HEK293 (cell line): Measurements from ENCODE around the gene DPPA5.
"Not testable (repeated sequence)": the region's sequence is repeated elsewhere in the genome, so short reads cannot be mapped to it uniquely, and the experiment has no call there.

Source experiments
- CTCF ChIA-PET: fragments of 350-600 bp; formaldehyde crosslinking; extraction: SDS; loops from one replicate; lab custom pipeline; 2021; ENCODE audit warnings: antibody characterized with exemption; lab: Yijun Ruan, JAX
- POLR2A ChIA-PET: fragments of 300-600 bp; formaldehyde crosslinking; extraction: SDS; loops from one replicate; lab custom pipeline; 2020; ENCODE audit warnings: antibody characterized with exemption, inconsistent platforms; lab: Yijun Ruan, JAX
- H3K27ac ChIP-seq: fragments of 200-500 bp; sonication (Bioruptor generic); 2 replicates; pipeline ENCODE4 v1.5.1; 2014; ENCODE audit warnings: low read depth, low read length, control low read depth, inconsistent platforms; ENCODE audit errors: extremely low read depth
- H3K36me3 ChIP-seq, 2 experiments: fragments of 200-500 bp in 1 of 2; sonication (Bioruptor generic) in 1 of 2; 1 replicate in 1 of 2; 2 replicates in 1 of 2; pipeline ENCODE4 v1.5.1; 2014 to 2017; ENCODE audit warnings: inconsistent platforms in 2 of 2, low read length in 2 of 2; ENCODE audit not compliant: control insufficient read depth in 2 of 2, insufficient read depth in 1 of 2
- H3K4me1 ChIP-seq: fragments of 200-500 bp; sonication (Bioruptor generic); 2 replicates; pipeline ENCODE4 v1.5.1; 2014; ENCODE audit warnings: mild to moderate bottlenecking, low read length, inconsistent platforms; ENCODE audit not compliant: control insufficient read depth, insufficient read depth
- H3K4me3 ChIP-seq: 2 replicates; pipeline ENCODE4 v1.5.1; 2011; ENCODE audit warnings: low read depth, mild to moderate bottlenecking, control low read depth, low read length, moderate library complexity
- H3K9me3 ChIP-seq: fragments of 200-500 bp; sonication (Bioruptor generic); 2 replicates; pipeline ENCODE4 v1.5.1; 2014; ENCODE audit warnings: low read depth, low read length, inconsistent platforms; ENCODE audit not compliant: control insufficient read depth, insufficient read depth
- IKZF3 ChIP-seq: fragments of 450-650 bp; IDR thresholded peaks from 2 replicates; pipeline ENCODE4 v1.5.0; 2018; ENCODE audit warnings: missing biosample characterization, mild to moderate bottlenecking, missing genetic modification characterization, moderate library complexity
- MEIS1 ChIP-seq: sonication (generic); formaldehyde crosslinking; IDR thresholded peaks from 2 replicates; pipeline ENCODE4 v1.8.1; 2022; ENCODE audit warnings: missing genetic modification reagents, mild to moderate bottlenecking, borderline replicate concordance
- ZBTB20 ChIP-seq: fragments of 450-650 bp; formaldehyde crosslinking; IDR thresholded peaks from 2 replicates; pipeline ENCODE4 v1.5.1; 2016; ENCODE audit warnings: missing biosample characterization, missing genetic modification characterization
- ZNF121 ChIP-seq: fragments of 450-650 bp; formaldehyde crosslinking; IDR thresholded peaks from 2 replicates; pipeline ENCODE4 v1.5.1; 2016; ENCODE audit warnings: missing biosample characterization, missing genetic modification characterization
- ZNF2 ChIP-seq: fragments of 450-650 bp; formaldehyde crosslinking; IDR thresholded peaks from 2 replicates; pipeline ENCODE4 v1.5.1; 2016; ENCODE audit warnings: missing biosample characterization, missing genetic modification characterization
- ZNF335 ChIP-seq: fragments of 450-650 bp; formaldehyde crosslinking; conservative IDR thresholded peaks from 2 replicates; pipeline ENCODE4 v1.5.1; 2016; ENCODE audit warnings: missing biosample characterization, missing genetic modification characterization
- ZNF518A ChIP-seq: fragments of 450-650 bp; formaldehyde crosslinking; conservative IDR thresholded peaks from 2 replicates; pipeline ENCODE4 v1.5.1; 2016; ENCODE audit warnings: low read depth, missing biosample characterization, missing genetic modification characterization
- ZNF660 ChIP-seq: fragments of 450-650 bp; IDR thresholded peaks from 2 replicates; pipeline ENCODE4 v1.5.1; 2018; ENCODE audit warnings: missing biosample characterization, mild to moderate bottlenecking, missing genetic modification characterization
- ZNF692 ChIP-seq: fragments of 450-650 bp; formaldehyde crosslinking; IDR thresholded peaks from 2 replicates; pipeline ENCODE4 v1.5.1; 2016; ENCODE audit warnings: missing biosample characterization, missing genetic modification characterization
- ZNF792 ChIP-seq: fragments of 450-650 bp; formaldehyde crosslinking; IDR thresholded peaks from 2 replicates; pipeline ENCODE4 v1.5.1; 2016; ENCODE audit warnings: missing biosample characterization, missing genetic modification characterization
- TF ChIP-seq, protein P1 (sequence below): fragments of 450-650 bp; formaldehyde crosslinking; optimal IDR thresholded peaks from 2 replicates; pipeline ENCODE3; 2016; ENCODE audit warnings: missing biosample characterization, mild to moderate bottlenecking, missing genetic modification characterization
- TF ChIP-seq, protein P2 (sequence below): fragments of 450-650 bp; formaldehyde crosslinking; conservative IDR thresholded peaks from 2 replicates; pipeline ENCODE4 v1.5.1; 2016; ENCODE audit warnings: low read depth, missing biosample characterization, missing genetic modification characterization

The DPPA5 gene

GRCh38 chr6:73308712-73309534 lies 45.2 kb downstream of the DPPA5 start:
- Histone ChIP-seq H3K4me3 (peak overlapping the region; percentile 53), H3K27ac (peak overlapping the region; percentile 78), H3K9me3 (no peaks in the 10 kb centered on the region), H3K36me3 (peaks cover 0 to under 1% of the 10 kb centered on the region in 2 experiments; a peak in 1 of 3 replicates), H3K4me1 (no peaks in the 10 kb centered on the region)
- ChIA-PET CTCF (interaction anchor here (0.5 to 3.0 kb wide), 8 partner anchors 19 to 403 kb away, joined by 3 to 12 read pairs (median 3); no protein-coding TSS in a partner anchor), POLR2A (interaction anchor here (0.6 to 1.2 kb wide), 5 partner anchors 18 to 345 kb away, joined by 3 to 4 read pairs (median 3); partner anchors contain the start of genes MTO1 and SLC17A5)
- peak; percentile 89 for TF ChIP-seq ZNF121 (tag by site-specific recombination)
- TF ChIP-seq, protein P1, sequence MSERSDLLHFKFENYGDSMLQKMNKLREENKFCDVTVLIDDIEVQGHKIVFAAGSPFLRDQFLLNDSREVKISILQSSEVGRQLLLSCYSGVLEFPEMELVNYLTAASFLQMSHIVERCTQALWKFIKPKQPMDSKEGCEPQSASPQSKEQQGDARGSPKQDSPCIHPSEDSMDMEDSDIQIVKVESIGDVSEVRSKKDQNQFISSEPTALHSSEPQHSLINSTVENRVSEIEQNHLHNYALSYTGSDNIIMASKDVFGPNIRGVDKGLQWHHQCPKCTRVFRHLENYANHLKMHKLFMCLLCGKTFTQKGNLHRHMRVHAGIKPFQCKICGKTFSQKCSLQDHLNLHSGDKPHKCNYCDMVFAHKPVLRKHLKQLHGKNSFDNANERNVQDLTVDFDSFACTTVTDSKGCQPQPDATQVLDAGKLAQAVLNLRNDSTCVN (tag by site-specific recombination): peak; percentile 33
- TF ChIP-seq ZBTB20: peak; percentile 86; the same call in 1 of the 2 replicates
- no peak for TF ChIP-seq ZNF792 (tag by site-specific recombination)
- 0 out of 2 replicates have a peak, but pooled peaks have one; percentile 34 for TF ChIP-seq ZNF335 (tag by site-specific recombination)
- 0 out of 2 replicates have a peak, but pooled peaks have one; percentile 57 for TF ChIP-seq ZNF660 (tag by site-specific recombination)
- 0 out of 2 replicates have a peak, but pooled peaks have one; percentile 11 for TF ChIP-seq MEIS1 (CRISPR knock-in tag)
- TF ChIP-seq, protein P2, sequence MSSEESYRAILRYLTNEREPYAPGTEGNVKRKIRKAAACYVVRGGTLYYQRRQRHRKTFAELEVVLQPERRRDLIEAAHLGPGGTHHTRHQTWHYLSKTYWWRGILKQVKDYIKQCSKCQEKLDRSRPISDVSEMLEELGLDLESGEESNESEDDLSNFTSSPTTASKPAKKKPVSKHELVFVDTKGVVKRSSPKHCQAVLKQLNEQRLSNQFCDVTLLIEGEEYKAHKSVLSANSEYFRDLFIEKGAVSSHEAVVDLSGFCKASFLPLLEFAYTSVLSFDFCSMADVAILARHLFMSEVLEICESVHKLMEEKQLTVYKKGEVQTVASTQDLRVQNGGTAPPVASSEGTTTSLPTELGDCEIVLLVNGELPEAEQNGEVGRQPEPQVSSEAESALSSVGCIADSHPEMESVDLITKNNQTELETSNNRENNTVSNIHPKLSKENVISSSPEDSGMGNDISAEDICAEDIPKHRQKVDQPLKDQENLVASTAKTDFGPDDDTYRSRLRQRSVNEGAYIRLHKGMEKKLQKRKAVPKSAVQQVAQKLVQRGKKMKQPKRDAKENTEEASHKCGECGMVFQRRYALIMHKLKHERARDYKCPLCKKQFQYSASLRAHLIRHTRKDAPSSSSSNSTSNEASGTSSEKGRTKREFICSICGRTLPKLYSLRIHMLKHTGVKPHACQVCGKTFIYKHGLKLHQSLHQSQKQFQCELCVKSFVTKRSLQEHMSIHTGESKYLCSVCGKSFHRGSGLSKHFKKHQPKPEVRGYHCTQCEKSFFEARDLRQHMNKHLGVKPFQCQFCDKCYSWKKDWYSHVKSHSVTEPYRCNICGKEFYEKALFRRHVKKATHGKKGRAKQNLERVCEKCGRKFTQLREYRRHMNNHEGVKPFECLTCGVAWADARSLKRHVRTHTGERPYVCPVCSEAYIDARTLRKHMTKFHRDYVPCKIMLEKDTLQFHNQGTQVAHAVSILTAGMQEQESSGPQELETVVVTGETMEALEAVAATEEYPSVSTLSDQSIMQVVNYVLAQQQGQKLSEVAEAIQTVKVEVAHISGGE: 0 out of 2 replicates have a peak, but pooled peaks have one; percentile 36
- TF ChIP-seq ZNF2 (tag by site-specific recombination): no peak; the same call in 1 of the 2 replicates
- no peak for TF ChIP-seq ZNF692 (tag by site-specific recombination)
- peak; percentile 88 for TF ChIP-seq ZNF518A
- peak; percentile 19; the same call in 1 of the 2 replicates for TF ChIP-seq IKZF3 (tag by site-specific recombination)

DNA sequence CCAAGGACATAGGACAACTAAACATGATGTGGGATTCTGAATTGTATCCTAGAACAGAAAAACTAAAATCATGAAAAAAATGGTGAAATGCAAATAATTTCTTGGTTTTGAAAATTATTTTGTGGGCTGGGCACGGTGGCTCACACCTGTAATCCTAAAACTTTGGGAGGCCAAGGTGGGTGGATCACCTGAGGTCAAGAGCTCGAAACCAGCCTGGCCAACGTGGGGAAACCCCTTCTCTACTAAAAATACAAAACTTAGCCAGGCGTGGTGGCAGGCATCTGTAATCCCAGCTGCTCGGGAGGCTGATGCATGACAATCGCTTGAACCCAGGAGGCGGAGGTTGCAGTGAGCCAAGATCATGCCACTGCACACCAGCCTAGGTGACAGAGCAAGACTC lies 50.3 kb downstream of the DPPA5 start:
- POLR2A ChIA-PET, H3K9me3 ChIP-seq, H3K4me1 ChIP-seq, H3K27ac ChIP-seq, H3K4me3 ChIP-seq: not testable (repeated sequence)
- peaks cover 18 to 20% of the 10 kb centered on the region in 2 experiments; a peak in 2 of 3 replicates for H3K36me3 ChIP-seq
- CTCF ChIA-PET: interaction anchor here (0.6 to 2.5 kb wide), 2 partner anchors 17 to 21 kb away, joined by 3 to 16 read pairs; no protein-coding TSS in a partner anchor
